HFFc6 (cell line): Measurements from ENCODE around the gene FAM83B. TPM values are rescaled to one million over a fixed set of nuclear protein-coding genes. Genes with fewer than 3 reads are reported as not detected.
"Not testable (repeated sequence)": the region's sequence is repeated elsewhere in the genome, so short reads cannot be mapped to it uniquely, and the experiment has no call there.

ENCODE experiments used
- DNase-seq: peaks from one replicate; pipeline ENCODE4 v3.0.0-alpha.2; 2018
- H3K27ac Mint-ChIP-seq: 2 replicates; pipeline ENCODE4 v1.8.0; 2020; ENCODE audit warnings: mild to moderate bottlenecking, mixed read lengths
- H3K27me3 Mint-ChIP-seq: 2 replicates; pipeline ENCODE4 v1.8.0; 2021; ENCODE audit warnings: mild to moderate bottlenecking, moderate library complexity, mixed read lengths; ENCODE audit not compliant: insufficient read depth
- H3K36me3 Mint-ChIP-seq: 2 replicates; pipeline ENCODE4 v1.8.0; 2021; ENCODE audit warnings: low read depth, mixed read lengths
- H3K4me1 Mint-ChIP-seq: 2 replicates; pipeline ENCODE4 v1.8.0; 2020; ENCODE audit warnings: low read depth, mixed read lengths
- H3K4me3 Mint-ChIP-seq: 2 replicates; pipeline ENCODE4 v1.8.0; 2020; ENCODE audit warnings: mild to moderate bottlenecking, moderate library complexity, mixed read lengths
- H3K9me3 Mint-ChIP-seq: 2 replicates; pipeline ENCODE4 v1.8.0; 2020; ENCODE audit warnings: mild to moderate bottlenecking, mixed read lengths
- total RNA-seq, 6 experiments: library from RNA; stranded (reverse); fragmentation: NEBNext Ultra II Directional; extraction: Animal tissue kit (Norgen Biotek cat#: 25700); gene quantifications; 2 replicates in 1 of 6; 3 replicates in 5 of 6; pipeline ENCODE4 v1.2.3, GENCODE V29; 2021
- TF ChIP-seq, protein P1 (sequence below): fragments of 200-600 bp; sonication (generic); IDR thresholded peaks from 2 replicates; pipeline ENCODE4 v1.5.0; 2021; ENCODE audit warnings: antibody characterized with exemption, mild to moderate bottlenecking

Gene FAM83B
- total RNA-seq, 6 experiments from 2014 or later = not detected

DNA sequence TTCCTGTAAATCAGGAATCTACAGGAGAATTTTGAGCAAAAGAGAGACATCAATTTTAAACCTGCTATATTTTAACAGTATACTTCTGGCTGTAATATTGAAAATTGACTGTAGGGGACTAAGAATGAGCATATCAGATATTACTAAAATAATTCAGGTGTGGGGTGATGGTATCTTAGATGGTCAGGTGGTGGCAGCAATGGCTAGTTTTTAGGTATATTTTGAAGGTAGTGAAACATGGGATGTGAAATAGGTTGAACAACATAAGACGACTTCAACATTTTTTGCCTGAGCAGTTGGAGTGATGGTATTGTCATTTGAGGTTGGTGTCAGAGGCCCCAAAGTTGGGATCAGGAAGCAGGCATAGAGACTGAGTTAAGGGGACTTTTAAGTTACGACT is 32.1 kb downstream of the FAM83B start:
- H3K4me3 Mint-ChIP-seq = no peak overlapping the region
- no peak for DNase-seq
- no peaks in the 10 kb centered on the region for H3K27me3 Mint-ChIP-seq
- no peak overlapping the region for H3K27ac Mint-ChIP-seq
- TF ChIP-seq, protein P1, sequence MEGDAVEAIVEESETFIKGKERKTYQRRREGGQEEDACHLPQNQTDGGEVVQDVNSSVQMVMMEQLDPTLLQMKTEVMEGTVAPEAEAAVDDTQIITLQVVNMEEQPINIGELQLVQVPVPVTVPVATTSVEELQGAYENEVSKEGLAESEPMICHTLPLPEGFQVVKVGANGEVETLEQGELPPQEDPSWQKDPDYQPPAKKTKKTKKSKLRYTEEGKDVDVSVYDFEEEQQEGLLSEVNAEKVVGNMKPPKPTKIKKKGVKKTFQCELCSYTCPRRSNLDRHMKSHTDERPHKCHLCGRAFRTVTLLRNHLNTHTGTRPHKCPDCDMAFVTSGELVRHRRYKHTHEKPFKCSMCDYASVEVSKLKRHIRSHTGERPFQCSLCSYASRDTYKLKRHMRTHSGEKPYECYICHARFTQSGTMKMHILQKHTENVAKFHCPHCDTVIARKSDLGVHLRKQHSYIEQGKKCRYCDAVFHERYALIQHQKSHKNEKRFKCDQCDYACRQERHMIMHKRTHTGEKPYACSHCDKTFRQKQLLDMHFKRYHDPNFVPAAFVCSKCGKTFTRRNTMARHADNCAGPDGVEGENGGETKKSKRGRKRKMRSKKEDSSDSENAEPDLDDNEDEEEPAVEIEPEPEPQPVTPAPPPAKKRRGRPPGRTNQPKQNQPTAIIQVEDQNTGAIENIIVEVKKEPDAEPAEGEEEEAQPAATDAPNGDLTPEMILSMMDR = peak; percentile 29; the same call in 1 of the 2 replicates
- H3K36me3 Mint-ChIP-seq = no peaks in the 10 kb centered on the region
- H3K9me3 Mint-ChIP-seq = no peaks in the 10 kb centered on the region; the same call in 1 of the 2 replicates
- H3K4me1 Mint-ChIP-seq = no peaks in the 10 kb centered on the region

DNA sequence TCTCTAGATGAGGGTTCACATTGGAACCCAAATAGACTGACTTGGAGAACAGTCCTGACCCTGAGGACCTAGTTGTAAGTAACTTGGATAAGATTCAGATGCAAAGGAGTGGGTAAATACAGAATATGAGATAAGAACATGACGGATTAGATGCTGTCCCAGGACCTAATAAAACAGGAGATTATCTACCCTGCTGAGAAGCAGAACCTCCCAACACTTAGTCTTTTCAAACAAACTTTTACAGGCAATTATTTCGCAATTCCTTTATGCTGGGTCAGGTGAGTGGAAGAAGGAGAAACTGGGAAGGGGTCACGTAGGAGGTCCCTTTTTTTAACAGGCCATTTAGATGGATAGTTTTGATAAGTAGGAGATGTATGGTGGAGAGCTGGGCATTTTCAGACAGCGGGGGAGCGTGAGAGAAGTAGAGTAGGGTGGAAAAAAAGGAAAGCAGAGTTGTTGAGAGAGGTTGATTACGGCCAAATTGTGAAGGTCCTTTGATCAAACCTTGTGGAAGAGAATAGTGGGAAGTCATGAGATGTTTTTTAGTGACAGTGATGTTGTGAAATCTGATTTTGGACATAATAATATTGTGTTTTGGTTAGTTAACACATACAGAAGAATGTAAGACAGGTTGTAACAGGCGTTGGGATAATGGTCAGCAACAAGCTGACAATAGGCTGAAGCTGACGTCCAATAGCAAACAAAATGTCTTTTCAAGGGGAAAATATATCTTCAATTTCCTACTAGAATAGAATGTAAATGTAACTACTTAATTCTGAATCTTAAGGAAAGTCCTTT is 32.8 kb downstream of the FAM83B start:
- Mint-ChIP-seq H3K9me3 (no peaks in the 10 kb centered on the region; the same call in 1 of the 2 replicates), H3K27me3 (no peaks in the 10 kb centered on the region), H3K27ac (no peak overlapping the region), H3K4me3 (no peak overlapping the region), H3K4me1 (no peaks in the 10 kb centered on the region), H3K36me3 (no peaks in the 10 kb centered on the region)
- no peak for DNase-seq
- TF ChIP-seq, protein P1 = no peak

DNA sequence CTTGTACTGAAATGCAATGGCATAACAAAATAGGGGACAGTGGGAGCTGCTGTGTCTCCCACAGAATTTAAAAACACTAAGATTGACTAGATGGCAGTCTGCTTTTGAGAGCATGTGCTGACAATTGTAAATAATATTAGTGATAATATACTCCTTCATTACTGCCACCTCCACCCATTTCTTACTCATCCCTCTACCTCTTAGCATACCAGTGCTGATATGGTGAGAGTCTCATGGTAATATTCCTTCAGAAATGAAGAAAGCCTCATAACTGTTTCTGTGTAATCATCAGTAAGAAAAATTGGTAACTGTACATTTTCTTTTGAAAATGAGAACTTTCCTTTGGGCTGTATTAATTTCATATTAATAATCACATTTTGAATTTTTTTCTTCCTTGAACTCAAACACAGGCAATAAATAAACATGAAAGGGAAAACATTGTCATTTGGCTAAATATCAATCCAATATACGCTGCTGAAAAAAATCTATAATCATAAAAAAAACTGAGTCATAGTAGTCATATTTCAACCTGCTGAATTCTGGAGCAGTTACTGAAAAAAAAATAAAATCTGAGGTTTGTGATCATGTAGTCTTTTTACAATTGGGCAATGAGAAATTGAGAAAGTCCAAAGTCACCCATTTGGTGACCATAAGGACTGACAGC is 34.6 kb downstream of the FAM83B start:
- H3K4me3 Mint-ChIP-seq = no peak overlapping the region
- no peak overlapping the region for H3K27ac Mint-ChIP-seq
- H3K36me3 Mint-ChIP-seq = no peaks in the 10 kb centered on the region
- no peaks in the 10 kb centered on the region for H3K4me1 Mint-ChIP-seq
- H3K9me3 Mint-ChIP-seq = no peaks in the 10 kb centered on the region
- TF ChIP-seq, protein P1 = no peak
- H3K27me3 Mint-ChIP-seq = no peaks in the 10 kb centered on the region
- no peak for DNase-seq

DNA sequence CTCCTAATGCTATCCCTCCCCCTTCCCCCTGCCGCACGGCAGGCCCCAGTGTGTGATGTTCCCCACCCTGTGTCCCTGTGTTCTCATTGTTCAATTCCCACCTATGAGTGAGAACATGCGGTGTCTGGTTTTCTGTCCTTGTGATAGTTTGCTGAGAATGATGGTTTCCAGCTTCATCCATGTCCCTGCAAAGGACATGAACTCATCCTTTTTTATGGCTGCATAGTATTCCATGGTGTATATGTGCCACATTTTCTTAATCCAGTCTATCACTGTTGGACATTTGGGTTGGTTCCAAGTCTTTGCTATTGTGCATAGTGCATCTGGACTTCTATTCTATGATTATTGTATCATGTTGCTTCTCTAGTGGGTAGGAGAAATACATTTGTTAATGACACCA is 35.3 kb downstream of the FAM83B start:
- not testable (repeated sequence) for H3K4me3 Mint-ChIP-seq, H3K27me3 Mint-ChIP-seq, H3K36me3 Mint-ChIP-seq, H3K9me3 Mint-ChIP-seq, H3K4me1 Mint-ChIP-seq, H3K27ac Mint-ChIP-seq, DNase-seq

DNA sequence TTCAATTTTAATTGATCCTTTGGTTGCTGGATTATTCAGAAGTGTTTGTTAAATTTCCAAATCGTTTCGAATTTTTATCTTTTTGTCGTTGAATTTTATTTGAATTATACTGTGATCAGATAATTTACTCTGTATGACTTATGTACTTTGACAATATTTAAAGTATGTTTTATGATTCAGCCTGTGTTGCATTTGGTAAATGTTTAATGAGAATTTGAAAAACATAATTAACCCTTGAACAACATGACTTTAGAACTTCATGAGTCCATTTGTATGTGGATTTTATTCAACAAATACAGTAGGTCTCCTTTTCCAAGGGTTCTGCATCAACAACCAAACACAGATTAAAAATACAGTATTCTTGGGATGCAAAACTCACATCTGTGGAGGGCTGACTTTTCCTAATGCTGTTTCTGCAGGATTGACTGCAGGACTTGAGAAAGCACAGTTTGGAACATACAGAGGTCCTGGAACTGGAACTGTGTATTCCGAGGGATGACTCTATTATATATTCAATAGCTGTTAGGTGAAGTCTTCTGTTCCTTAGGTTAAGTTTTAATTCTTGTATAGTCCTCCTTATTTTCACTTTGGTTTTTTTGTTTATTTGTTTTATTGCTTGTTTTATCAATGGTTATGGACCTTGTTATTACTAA is 40.5 kb downstream of the FAM83B start:
- no peak overlapping the region for H3K4me3 Mint-ChIP-seq
- no peak overlapping the region for H3K27ac Mint-ChIP-seq
- TF ChIP-seq, protein P1 = no peak
- no peaks in the 10 kb centered on the region for H3K36me3 Mint-ChIP-seq
- DNase-seq = no peak
- H3K27me3 Mint-ChIP-seq = no peaks in the 10 kb centered on the region
- no peaks in the 10 kb centered on the region for H3K9me3 Mint-ChIP-seq
- peaks cover 11% of the 10 kb centered on the region for H3K4me1 Mint-ChIP-seq

DNA sequence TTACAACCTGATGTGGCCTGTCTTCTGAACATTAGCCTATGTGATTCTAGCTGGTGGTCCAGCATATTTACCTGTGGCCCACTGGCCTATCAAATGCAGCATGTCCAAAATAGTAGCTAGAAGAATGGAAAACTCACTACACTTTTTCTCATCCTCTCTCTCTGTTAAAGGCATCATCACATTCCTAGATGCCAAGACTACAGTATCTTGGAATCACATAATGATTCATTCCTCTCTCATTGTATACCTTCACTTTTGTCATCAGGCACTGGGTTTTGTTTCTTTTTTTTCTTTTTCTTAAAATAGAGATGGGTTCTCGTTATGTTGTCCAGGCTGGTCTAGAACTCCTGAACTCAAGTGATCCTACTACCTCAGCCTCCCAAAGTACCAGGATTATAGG is 45.0 kb downstream of the FAM83B start:
- H3K27ac Mint-ChIP-seq = no peak overlapping the region
- no peaks in the 10 kb centered on the region for H3K9me3 Mint-ChIP-seq
- peak; percentile 9 for DNase-seq
- H3K36me3 Mint-ChIP-seq = no peaks in the 10 kb centered on the region
- H3K27me3 Mint-ChIP-seq = no peaks in the 10 kb centered on the region
- peaks cover 20% of the 10 kb centered on the region for H3K4me1 Mint-ChIP-seq
- TF ChIP-seq, protein P1 = no peak
- no peak overlapping the region for H3K4me3 Mint-ChIP-seq
